ENCODE data around the gene SFXN5.

DNA sequence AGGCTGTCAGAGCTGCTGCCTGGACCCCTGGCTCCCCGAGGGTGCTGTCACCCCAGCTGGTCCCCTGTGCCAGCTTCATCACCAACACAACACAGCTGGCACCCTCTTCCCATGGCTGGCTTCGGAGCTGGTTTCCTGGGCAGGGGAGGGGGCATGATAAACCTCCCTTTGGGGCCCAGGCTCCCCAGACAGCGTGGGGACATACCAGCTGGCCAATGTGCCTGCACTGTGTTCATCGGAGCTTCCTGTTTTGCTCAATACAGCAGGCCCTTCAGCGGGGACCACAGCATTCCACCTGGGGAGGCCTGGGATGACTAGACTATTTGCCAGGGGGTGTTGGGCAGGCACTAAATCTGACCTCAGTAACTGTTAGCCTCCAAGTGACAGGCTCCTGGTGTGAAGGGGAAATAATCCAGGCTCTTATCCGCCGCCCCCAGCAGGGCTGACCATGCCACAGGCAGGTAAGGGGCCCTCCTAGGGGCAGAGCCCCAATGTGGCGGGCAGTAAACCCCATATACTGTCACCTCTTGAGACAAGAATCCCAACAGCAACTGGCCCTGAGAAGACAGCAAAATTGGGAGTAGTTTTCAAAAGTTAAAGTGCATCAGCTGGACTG, 109.6 kb downstream of the SFXN5 start:
- TF ChIP-seq RAD21 (conservative IDR thresholded peaks at IDR 0.05) (no peak), EZH2 (IDR thresholded peaks at IDR 0.05; ENCODE audit: borderline replicate concordance, insufficient read depth, low read length, poor library complexity, severe bottlenecking) (no peak)
- TF ChIP-seq, protein P1, sequence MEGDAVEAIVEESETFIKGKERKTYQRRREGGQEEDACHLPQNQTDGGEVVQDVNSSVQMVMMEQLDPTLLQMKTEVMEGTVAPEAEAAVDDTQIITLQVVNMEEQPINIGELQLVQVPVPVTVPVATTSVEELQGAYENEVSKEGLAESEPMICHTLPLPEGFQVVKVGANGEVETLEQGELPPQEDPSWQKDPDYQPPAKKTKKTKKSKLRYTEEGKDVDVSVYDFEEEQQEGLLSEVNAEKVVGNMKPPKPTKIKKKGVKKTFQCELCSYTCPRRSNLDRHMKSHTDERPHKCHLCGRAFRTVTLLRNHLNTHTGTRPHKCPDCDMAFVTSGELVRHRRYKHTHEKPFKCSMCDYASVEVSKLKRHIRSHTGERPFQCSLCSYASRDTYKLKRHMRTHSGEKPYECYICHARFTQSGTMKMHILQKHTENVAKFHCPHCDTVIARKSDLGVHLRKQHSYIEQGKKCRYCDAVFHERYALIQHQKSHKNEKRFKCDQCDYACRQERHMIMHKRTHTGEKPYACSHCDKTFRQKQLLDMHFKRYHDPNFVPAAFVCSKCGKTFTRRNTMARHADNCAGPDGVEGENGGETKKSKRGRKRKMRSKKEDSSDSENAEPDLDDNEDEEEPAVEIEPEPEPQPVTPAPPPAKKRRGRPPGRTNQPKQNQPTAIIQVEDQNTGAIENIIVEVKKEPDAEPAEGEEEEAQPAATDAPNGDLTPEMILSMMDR (IDR thresholded peaks at IDR 0.05; ENCODE audit: poor library complexity, severe bottlenecking): no peak

Measured in neural cell (in vitro differentiated cells).